K562 (cell line): ENCODE results near the gene CFAP69. TPM values are rescaled to one million over a fixed set of nuclear protein-coding genes. Genes with fewer than 3 reads are reported as not detected.

Experiments used
- AFF1 ChIP-seq, 2 experiments: fragments of 450-650 bp; IDR thresholded peaks; 2 replicates each; pipeline ENCODE4 v1.6.1; 2018; ENCODE audit warnings: mild to moderate bottlenecking in 2 of 2, low read depth in 1 of 2; ENCODE audit not compliant: partially characterized antibody in 2 of 2
- ARID3B ChIP-seq: fragments of 250-450 bp; sonication (Bioruptor Pico); IDR thresholded peaks from 2 replicates; pipeline ENCODE4 v1.4.0; 2020; ENCODE audit warnings: borderline replicate concordance
- PHF20 ChIP-seq: fragments of 450-650 bp; IDR thresholded peaks from 2 replicates; pipeline ENCODE4 v1.6.1; 2018; ENCODE audit not compliant: partially characterized antibody
- PHF21A ChIP-seq: fragments of 450-650 bp; IDR thresholded peaks from 2 replicates; pipeline ENCODE4 v1.6.1; 2017; ENCODE audit warnings: low read depth, borderline replicate concordance
- RAD21 ChIP-seq, 2 experiments: fragments of 250-450 bp in 1 of 2; fragments of 450-650 bp in 1 of 2; sonication (Bioruptor Pico) in 1 of 2; formaldehyde crosslinking in 1 of 2; IDR thresholded peaks in 1 of 2; conservative IDR thresholded peaks in 1 of 2; 2 replicates each; pipeline versions ENCODE4 v1.4.0 to v1.8.0; 2020 to 2022; ENCODE audit warnings: mild to moderate bottlenecking in 2 of 2, moderate library complexity in 1 of 2
- SMARCC2 ChIP-seq: fragments of 450-650 bp; IDR thresholded peaks from 2 replicates; pipeline ENCODE4 v1.6.1; 2017; ENCODE audit warnings: antibody characterized with exemption, moderate library complexity, mild to moderate bottlenecking, low read depth
- polyA plus RNA-seq, 8 experiments: library from polyadenylated mRNA; depleted of rRNA in 4 of 8; stranded (reverse) in 5 of 8; unstranded in 3 of 8; fragments of >200 nt; fragmentation: Nextera tagmentation in 2 of 8; fragmentation: Illumina TruSeq in 1 of 8; extraction: Ambion mirVana in 2 of 8; extraction: Trizol in 1 of 8; gene quantifications; 2 replicates each; pipeline versions ENCODE4 v1.2.1 to v1.2.3, GENCODE V29; 2011 to 2014; ENCODE audit warnings: inconsistent platforms in 1 of 8, missing spikeins in 1 of 8
- total RNA-seq, 7 experiments: library from RNA; depleted of rRNA in 6 of 7; stranded (reverse); fragments of >200 nt in 6 of 7; fragmentation: Illumina TruSeq in 2 of 7; extraction: Trizol in 2 of 7; gene quantifications; 2 replicates each; pipeline versions ENCODE4 v1.2.1 to v1.2.3, GENCODE V29; 2011 to 2021; ENCODE audit warnings: low replicate concordance in 1 of 7
- TF ChIP-seq, protein P1 (sequence below): fragments of 450-650 bp; IDR thresholded peaks from 2 replicates; pipeline ENCODE4 v1.7.1; 2018; ENCODE audit warnings: mild to moderate bottlenecking, low read depth; ENCODE audit not compliant: partially characterized antibody

Gene CFAP69
- total and polyA plus RNA-seq, 9 of the 15 experiments (the other 6 are each of a cell fraction or from before 2014, with no cell fraction given), result 0.24 to 5.1 (median 1.7) TPM

- TF ChIP-seq PHF20 (no peak), RAD21 (CRISPR knock-in tag; conservative IDR thresholded peaks at IDR 0.05 in 1 of 2, IDR thresholded peaks at IDR 0.05 in 1 of 2) (no peak), AFF1 (IDR thresholded peaks at IDR 0.05; ENCODE audit: low read depth in 1 of 2, partially characterized antibody in 2 of 2) (no peak), SMARCC2 (no peak), ARID3B (CRISPR knock-in tag) (no peak), PHF21A (no peak)
- TF ChIP-seq, protein P1, sequence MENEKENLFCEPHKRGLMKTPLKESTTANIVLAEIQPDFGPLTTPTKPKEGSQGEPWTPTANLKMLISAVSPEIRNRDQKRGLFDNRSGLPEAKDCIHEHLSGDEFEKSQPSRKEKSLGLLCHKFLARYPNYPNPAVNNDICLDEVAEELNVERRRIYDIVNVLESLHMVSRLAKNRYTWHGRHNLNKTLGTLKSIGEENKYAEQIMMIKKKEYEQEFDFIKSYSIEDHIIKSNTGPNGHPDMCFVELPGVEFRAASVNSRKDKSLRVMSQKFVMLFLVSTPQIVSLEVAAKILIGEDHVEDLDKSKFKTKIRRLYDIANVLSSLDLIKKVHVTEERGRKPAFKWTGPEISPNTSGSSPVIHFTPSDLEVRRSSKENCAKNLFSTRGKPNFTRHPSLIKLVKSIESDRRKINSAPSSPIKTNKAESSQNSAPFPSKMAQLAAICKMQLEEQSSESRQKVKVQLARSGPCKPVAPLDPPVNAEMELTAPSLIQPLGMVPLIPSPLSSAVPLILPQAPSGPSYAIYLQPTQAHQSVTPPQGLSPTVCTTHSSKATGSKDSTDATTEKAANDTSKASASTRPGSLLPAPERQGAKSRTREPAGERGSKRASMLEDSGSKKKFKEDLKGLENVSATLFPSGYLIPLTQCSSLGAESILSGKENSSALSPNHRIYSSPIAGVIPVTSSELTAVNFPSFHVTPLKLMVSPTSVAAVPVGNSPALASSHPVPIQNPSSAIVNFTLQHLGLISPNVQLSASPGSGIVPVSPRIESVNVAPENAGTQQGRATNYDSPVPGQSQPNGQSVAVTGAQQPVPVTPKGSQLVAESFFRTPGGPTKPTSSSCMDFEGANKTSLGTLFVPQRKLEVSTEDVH, result no peak
These were observed 19.8 kb upstream of the CFAP69 start (continued) for GRCh38 chr7:90225181-90225580.
